ENCODE data around the gene EIF4EBP3. TPM values are rescaled to one million over a fixed set of nuclear protein-coding genes. Genes with fewer than 3 reads are reported as not detected.

EIF4EBP3 gene
- 10 to 100 TPM; 44.5 to 90.3 (median 63.1) TPM for polyA plus RNA-seq (ENCODE audit: low read depth in 6 of 6)

DNA sequence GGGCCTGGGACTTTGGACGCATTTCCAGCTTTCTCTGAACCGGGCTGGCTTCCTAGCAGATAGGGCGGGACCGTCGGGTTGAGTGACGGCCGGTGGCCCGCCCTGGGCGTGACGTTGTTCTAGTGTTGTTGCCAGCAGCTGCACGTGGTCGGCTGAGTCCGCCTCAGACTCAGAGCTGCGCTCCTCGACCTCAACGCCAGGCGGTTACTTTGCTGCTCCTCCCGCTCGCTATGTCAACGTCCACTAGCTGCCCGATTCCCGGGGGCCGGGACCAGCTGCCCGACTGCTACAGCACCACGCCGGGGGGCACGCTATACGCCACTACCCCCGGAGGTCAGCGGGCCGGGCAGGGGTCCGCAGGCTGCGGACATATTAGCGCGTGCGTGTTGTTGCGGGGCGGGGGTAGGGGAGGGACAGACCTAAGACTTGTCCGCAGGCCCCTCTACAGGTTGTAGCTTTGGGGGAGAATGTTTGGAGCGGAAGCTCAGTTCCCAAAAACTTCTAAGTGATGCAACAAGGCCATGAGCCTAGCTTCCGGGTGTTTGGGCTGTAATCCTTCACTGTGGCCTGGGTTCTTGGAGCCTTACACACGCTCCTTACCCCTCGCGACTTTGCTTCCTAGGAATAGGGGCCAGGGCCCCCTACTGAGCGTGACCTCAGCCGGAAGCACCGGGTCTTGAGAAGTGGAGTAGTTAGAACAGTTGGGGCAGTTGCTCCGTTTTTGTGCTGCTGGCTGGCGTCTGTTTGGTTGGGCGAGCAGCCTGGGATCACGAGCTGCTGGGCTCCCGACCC is at the start of gene EIF4EBP3:
TSS of gene EIF4EBP3 (plus strand) at position 155 of the 792 bp plus-strand sequence. CDS start at position 231, 76 bp downstream.
- Mint-ChIP-seq H3K36me3 (peaks cover 11% of the 10 kb centered on the region in 2 donors), H3K4me3 (peak within 1 kb of the TSS; percentile 87 to 97 (median 92)), H3K27ac (peak within 1 kb of the TSS; percentile 94 to 98 (median 97)), H3K27me3 (no peaks in the 10 kb centered on the region), H3K4me1 (peaks cover 24 to 34% (median 24%) of the 10 kb centered on the region in 3 donors), H3K9me3 (no peaks in the 10 kb centered on the region)
- peak; percentile 85 for DNase-seq
- peak; percentile 99 for ATAC-seq (ENCODE audit: low read depth in 2 of 2)

DNA sequence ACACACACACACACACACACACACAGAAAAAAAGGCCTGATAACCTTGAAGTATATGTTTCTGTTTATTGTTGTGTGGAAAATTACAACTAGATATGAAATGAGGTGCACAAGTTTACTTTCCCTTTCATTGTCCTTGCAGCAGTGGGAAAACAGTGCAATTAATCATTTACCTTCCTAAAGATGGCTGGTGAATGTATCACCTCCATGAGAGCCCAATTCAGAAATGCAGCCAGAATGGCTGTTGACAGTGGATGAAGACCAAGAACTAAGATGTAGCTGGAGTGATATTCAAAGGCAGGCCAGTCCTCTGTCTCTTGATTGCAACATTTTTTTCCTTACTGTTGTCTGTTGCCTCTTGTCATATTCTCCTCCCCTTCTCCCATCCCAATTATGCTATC is 49.6 kb upstream of the EIF4EBP3 start:
- Mint-ChIP-seq H3K36me3 (peaks cover 11 to 17% of the 10 kb centered on the region in 2 donors), H3K27ac (peak overlapping the region in 2 of 6 donors; percentile 37), H3K9me3 (no peaks in the 10 kb centered on the region), H3K27me3 (no peaks in the 10 kb centered on the region), H3K4me3 (no peak overlapping the region), H3K4me1 (peaks cover 0 to 4% (median 0%) of the 10 kb centered on the region in 3 donors)
- no peak for ATAC-seq (ENCODE audit: low read depth in 2 of 2)
- DNase-seq, result no peak

GRCh38 chr5:140498591-140498990 is 48.9 kb upstream of the EIF4EBP3 start:
- Mint-ChIP-seq H3K36me3 (peaks cover 11 to 14% of the 10 kb centered on the region in 2 donors), H3K4me3 (no peak overlapping the region), H3K4me1 (peaks cover 0 to 4% (median 0%) of the 10 kb centered on the region in 3 donors), H3K27ac (no peak overlapping the region), H3K27me3 (no peaks in the 10 kb centered on the region), H3K9me3 (no peaks in the 10 kb centered on the region)
- DNase-seq (no peak), ATAC-seq (ENCODE audit: low read depth in 2 of 2) (no peak)

GRCh38 chr5:140502834-140503233 is 44.6 kb upstream of the EIF4EBP3 start:
- DNase-seq (no peak), ATAC-seq (ENCODE audit: low read depth in 2 of 2) (no peak)
- Mint-ChIP-seq H3K9me3 (no peaks in the 10 kb centered on the region), H3K36me3 (peaks cover 0 to 3% of the 10 kb centered on the region in 2 donors), H3K4me3 (no peak overlapping the region), H3K4me1 (no peaks in the 10 kb centered on the region), H3K27ac (no peak overlapping the region), H3K27me3 (no peaks in the 10 kb centered on the region)

DNA sequence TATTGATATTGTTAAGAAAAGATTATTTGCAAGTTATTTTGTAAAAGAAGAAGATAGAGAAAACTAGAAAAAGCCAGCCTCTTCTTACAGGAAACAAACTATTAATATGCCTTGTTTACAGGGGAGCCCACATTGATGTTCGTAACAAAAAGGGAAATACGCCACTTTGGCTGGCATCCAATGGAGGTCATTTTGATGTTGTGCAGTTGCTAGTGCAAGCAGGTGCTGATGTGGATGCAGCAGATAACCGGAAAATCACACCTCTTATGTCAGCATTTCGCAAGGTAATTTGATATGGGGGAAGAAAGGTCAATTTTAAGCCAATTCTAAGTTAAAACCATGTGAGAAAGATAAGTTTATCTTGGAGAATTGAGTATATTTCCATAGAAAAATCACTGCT is 37.6 kb upstream of the EIF4EBP3 start:
- Mint-ChIP-seq H3K36me3 (peaks cover 8 to 15% of the 10 kb centered on the region in 2 donors), H3K27me3 (no peaks in the 10 kb centered on the region), H3K9me3 (no peaks in the 10 kb centered on the region), H3K4me1 (no peaks in the 10 kb centered on the region), H3K4me3 (no peak overlapping the region), H3K27ac (no peak overlapping the region)
- DNase-seq (no peak), ATAC-seq (ENCODE audit: low read depth in 2 of 2) (no peak)

GRCh38 chr5:140513124-140513523 is 34.3 kb upstream of the EIF4EBP3 start:
- Mint-ChIP-seq H3K4me1 (no peaks in the 10 kb centered on the region), H3K27ac (no peak overlapping the region), H3K36me3 (peaks cover 8 to 14% of the 10 kb centered on the region in 2 donors), H3K27me3 (no peaks in the 10 kb centered on the region), H3K4me3 (no peak overlapping the region), H3K9me3 (peaks cover 0 to 2% (median 0%) of the 10 kb centered on the region in 7 donors)
- ATAC-seq (ENCODE audit: low read depth in 2 of 2), result no peak
- DNase-seq, result no peak

GRCh38 chr5:140524003-140524402 is 23.5 kb upstream of the EIF4EBP3 start:
- Mint-ChIP-seq H3K36me3 (peaks cover 11 to 20% of the 10 kb centered on the region in 2 donors), H3K27ac (peak overlapping the region; percentile 52 to 90 (median 80)), H3K9me3 (peaks cover 0 to 3% (median 0%) of the 10 kb centered on the region in 7 donors), H3K4me1 (peaks cover 4 to 12% (median 8%) of the 10 kb centered on the region in 3 donors), H3K27me3 (no peaks in the 10 kb centered on the region), H3K4me3 (peak overlapping the region in 1 of 8 donors; percentile 44)
- no peak for DNase-seq
- no peak for ATAC-seq (ENCODE audit: low read depth in 2 of 2)

DNA sequence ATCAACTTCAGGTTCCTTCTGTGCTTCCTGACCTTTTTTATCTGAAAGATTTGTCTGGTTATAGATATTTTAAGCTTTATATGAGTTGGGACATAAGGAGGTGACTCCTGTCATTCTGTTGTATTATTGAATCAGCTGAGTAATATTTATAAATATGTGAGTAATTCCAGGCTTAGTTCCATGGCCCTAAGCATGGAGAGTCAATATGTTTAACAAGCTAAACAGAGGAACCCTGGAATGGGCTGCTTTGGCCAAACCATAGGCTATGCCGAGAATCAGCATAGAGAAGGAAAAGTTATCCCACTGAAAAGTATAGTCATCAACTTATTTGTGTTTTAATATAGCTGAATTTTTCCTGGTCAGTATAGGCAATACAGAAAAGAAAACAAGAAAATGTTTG is 7.2 kb upstream of the EIF4EBP3 start:
- H3K4me1 Mint-ChIP-seq, result peaks cover 0 to 6% (median 1%) of the 10 kb centered on the region in 3 donors
- no peak for ATAC-seq (ENCODE audit: low read depth in 2 of 2)
- H3K27me3 Mint-ChIP-seq, result no peaks in the 10 kb centered on the region
- H3K36me3 Mint-ChIP-seq, result peaks cover 19 to 23% of the 10 kb centered on the region in 2 donors
- no peaks in the 10 kb centered on the region for H3K9me3 Mint-ChIP-seq
- no peak overlapping the region for H3K27ac Mint-ChIP-seq
- H3K4me3 Mint-ChIP-seq, result no peak overlapping the region
- DNase-seq, result no peak

- no peaks in the 10 kb centered on the region for H3K9me3 Mint-ChIP-seq
- ATAC-seq (ENCODE audit: low read depth in 2 of 2) (no peak), DNase-seq (no peak)
- H3K36me3 Mint-ChIP-seq, result peaks cover 19 to 23% of the 10 kb centered on the region in 2 donors
- H3K4me3 Mint-ChIP-seq, result no peak overlapping the region
- H3K4me1 Mint-ChIP-seq, result peaks cover 2 to 13% (median 8%) of the 10 kb centered on the region in 3 donors
- H3K27me3 Mint-ChIP-seq, result no peaks in the 10 kb centered on the region
- H3K27ac Mint-ChIP-seq, result no peak overlapping the region
Observed at GRCh38 chr5:140542972-140543371, 4.5 kb upstream of the EIF4EBP3 start.

DNA sequence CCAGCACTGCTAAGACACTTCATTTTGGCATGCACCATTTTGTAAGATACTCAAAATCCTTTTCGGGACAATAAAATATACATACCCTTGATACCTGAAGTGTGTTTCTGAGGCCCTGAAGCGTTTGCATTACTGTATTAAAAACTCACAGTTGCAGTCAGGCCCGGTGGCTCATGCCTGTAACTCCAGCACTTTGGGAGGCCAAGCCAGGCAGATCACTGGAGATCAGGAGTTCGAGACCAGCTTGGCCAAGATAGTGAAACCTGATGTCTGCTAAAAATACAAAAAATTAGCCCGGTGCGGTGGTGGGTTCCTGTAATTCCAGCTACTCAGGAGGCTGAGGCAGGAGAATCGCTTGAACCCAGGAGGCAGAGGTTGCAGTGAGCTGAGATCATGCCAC is 2.5 kb upstream of the EIF4EBP3 start:
- DNase-seq (no peak), ATAC-seq (ENCODE audit: low read depth in 2 of 2) (no peak)
- H3K27me3 Mint-ChIP-seq, result no peaks in the 10 kb centered on the region
- H3K27ac Mint-ChIP-seq, result peak overlapping the region in 2 of 6 donors; percentile 21 to 80
- H3K4me1 Mint-ChIP-seq, result peaks cover 22 to 34% (median 24%) of the 10 kb centered on the region in 3 donors
- peaks cover 18 to 19% of the 10 kb centered on the region in 2 donors for H3K36me3 Mint-ChIP-seq
- H3K9me3 Mint-ChIP-seq, result no peaks in the 10 kb centered on the region
- H3K4me3 Mint-ChIP-seq, result no peak overlapping the region

DNA sequence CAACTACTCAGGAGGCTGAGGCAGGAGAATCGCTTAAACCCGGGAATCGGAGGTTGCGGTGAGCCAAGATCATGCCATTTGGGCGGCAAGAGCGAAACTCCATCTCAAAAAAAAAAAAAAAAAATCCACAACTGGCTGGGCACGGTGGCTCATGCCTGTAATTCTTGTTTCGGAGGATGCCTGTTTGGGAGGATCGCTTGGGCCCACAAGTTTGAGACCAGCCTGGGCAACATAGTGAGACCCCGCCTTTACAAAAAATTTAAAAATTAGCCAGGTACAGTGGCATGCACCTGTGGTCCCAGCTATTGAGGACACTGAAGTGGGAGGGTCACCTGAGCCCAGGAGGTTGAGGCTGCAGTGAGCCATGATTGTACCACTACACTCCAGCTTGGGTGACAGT is 1.9 kb upstream of the EIF4EBP3 start:
- H3K4me3 Mint-ChIP-seq, result peak overlapping the region in 2 of 8 donors; percentile 28 to 36
- no peaks in the 10 kb centered on the region for H3K27me3 Mint-ChIP-seq
- peaks cover 24 to 34% (median 24%) of the 10 kb centered on the region in 3 donors for H3K4me1 Mint-ChIP-seq
- peaks cover 17 to 19% of the 10 kb centered on the region in 2 donors for H3K36me3 Mint-ChIP-seq
- no peaks in the 10 kb centered on the region for H3K9me3 Mint-ChIP-seq
- peak overlapping the region in 5 of 6 donors; percentile 15 to 96 (median 62) for H3K27ac Mint-ChIP-seq
- no peak for DNase-seq
- ATAC-seq (ENCODE audit: low read depth in 2 of 2), result no peak

DNA sequence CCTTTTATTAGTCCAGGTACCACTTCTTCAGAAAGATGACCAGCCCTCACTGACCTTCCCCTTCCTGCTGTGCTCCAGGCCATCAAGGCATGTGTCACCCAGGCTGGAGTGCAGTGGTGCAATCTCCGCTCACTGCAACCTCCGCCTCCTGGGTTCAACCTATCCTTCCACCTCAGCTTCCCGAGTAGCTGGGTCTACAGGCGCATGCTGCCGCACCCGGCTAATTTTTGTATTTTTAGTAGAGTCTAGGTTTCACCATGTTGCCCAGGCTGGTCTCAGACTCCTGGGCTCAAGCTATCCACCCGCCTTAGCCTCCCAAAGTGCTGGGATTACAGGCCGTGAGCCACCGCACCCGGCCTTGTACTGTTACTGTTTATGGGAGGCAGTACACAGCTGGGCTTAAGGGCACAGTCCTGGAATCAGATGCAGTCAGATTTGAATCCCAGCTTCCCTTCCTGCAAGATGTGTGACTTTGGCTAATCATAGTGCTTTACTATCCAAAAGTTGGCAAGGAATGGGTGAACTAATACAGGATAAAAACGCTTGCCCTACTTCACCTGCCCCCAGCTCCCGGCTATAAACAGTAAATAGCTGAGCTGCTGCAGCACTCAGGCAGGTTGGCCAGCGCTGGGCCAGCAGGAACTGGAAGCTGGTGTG is 483 bp upstream of the EIF4EBP3 start:
- H3K9me3 Mint-ChIP-seq, result no peaks in the 10 kb centered on the region
- H3K27ac Mint-ChIP-seq, result peak overlapping the region; percentile 94 to 98 (median 96)
- peak overlapping the region; percentile 87 to 97 (median 92) for H3K4me3 Mint-ChIP-seq
- peaks cover 24 to 34% (median 24%) of the 10 kb centered on the region in 3 donors for H3K4me1 Mint-ChIP-seq
- H3K27me3 Mint-ChIP-seq, result no peaks in the 10 kb centered on the region
- H3K36me3 Mint-ChIP-seq, result peaks cover 11% of the 10 kb centered on the region in 2 donors
- ATAC-seq (ENCODE audit: low read depth in 2 of 2), result no peak
- DNase-seq, result no peak

- ATAC-seq (ENCODE audit: low read depth in 2 of 2), result peak in 1 of 2 donors; percentile 6
- no peak for DNase-seq
- Mint-ChIP-seq H3K36me3 (peaks cover 11% of the 10 kb centered on the region in 2 donors), H3K4me1 (peaks cover 29 to 38% (median 30%) of the 10 kb centered on the region in 3 donors), H3K4me3 (peak overlapping the region; percentile 87 to 97 (median 92)), H3K27me3 (no peaks in the 10 kb centered on the region), H3K27ac (peak overlapping the region; percentile 94 to 98 (median 97)), H3K9me3 (no peaks in the 10 kb centered on the region)
Observed at GRCh38 chr5:140548300-140548688, 832 bp downstream of the EIF4EBP3 start.

Data from naive B cell (primary cell).